IPS DF 19.7 (cell line): ENCODE data around the gene TSC2.
"Not testable (repeated sequence)": the region's sequence is repeated elsewhere in the genome, so short reads cannot be mapped to it uniquely, and the experiment has no call there.

Source experiments
- DNase-seq: peaks from one replicate; pipeline ENCODE4 v3.0.0-alpha.2; 2013; ENCODE audit warnings: low read depth, low spot score

TSC2 gene

DNA sequence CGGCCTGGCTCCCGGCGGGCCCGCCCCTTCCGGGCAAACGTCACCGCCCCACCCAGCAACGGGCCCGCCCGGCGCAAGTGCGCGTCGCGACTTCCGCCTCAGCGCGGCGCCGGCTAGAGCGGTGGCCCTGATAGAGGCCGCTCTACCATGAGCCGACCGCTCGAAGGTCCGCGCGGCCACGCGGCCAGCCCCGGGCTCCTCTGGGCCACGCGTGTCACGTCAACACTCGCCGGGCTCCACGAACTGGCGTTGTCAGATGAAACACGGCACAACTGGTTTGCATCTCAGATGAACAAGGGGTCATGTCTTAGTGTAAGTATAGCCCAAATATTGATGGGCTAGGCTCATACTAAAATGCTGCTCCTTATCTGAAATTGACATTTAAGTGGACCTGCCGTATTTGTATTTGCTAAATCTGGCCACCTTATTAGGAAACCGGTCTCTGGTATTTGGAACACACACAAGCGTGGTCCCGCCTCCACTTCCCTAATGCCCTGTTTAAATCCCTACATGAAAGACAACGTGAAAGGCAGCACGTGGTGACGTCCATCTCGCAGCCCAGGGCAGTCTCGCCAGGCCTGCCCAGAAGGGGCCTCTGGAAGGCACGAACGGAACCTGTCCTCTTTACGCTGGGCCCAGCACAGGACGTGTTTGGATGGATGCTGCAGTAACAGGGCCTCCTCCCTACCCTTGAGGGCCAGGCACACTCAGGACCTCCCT lies 37.8 kb upstream of the TSC2 start, which contains the start of gene ZNF598:
Gene ZNF598 (minus strand): TSS at position 31 of the 720 bp plus-strand sequence.
- DNase-seq = no peak

DNA sequence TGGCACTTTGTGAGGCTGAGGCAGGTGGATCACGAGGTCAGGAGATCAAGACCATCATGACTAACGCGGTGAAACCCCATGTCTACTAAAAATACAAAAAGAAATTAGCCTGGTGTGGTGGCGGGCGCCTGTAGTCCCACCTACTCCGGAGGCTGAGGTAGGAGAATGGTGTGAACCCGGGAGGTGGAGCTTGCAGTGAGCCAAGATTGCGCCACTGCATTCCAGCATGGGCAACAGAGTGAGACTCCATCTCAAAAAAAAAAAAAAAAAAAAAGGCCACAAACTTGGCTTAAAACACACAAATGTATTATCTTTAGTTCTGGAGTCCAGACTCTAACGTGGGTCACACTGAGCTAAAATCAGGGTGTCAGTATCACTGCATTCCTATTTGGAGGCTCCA lies 36.1 kb upstream of the TSC2 start:
- DNase-seq = not testable (repeated sequence)

DNA sequence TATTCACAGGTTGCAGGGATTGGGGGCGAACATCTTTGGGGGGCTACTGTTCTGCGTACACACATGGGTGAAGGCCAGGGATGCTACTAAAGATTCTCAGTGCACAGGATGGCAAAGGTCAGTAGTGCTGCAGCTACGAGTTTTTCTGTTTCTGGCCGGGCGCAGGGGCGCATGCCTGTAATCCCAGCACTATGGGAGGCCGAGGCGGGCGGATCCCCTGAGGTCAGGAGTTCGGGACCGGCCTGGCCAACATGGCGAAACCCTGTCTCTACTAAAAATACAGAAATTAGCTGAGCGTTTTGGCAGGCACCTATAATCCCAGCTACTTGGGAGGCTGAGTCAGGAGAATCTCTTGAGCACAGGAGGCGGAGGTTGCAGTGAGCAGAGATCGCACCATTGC lies 34.3 kb upstream of the TSC2 start:
- DNase-seq = no peak

DNA sequence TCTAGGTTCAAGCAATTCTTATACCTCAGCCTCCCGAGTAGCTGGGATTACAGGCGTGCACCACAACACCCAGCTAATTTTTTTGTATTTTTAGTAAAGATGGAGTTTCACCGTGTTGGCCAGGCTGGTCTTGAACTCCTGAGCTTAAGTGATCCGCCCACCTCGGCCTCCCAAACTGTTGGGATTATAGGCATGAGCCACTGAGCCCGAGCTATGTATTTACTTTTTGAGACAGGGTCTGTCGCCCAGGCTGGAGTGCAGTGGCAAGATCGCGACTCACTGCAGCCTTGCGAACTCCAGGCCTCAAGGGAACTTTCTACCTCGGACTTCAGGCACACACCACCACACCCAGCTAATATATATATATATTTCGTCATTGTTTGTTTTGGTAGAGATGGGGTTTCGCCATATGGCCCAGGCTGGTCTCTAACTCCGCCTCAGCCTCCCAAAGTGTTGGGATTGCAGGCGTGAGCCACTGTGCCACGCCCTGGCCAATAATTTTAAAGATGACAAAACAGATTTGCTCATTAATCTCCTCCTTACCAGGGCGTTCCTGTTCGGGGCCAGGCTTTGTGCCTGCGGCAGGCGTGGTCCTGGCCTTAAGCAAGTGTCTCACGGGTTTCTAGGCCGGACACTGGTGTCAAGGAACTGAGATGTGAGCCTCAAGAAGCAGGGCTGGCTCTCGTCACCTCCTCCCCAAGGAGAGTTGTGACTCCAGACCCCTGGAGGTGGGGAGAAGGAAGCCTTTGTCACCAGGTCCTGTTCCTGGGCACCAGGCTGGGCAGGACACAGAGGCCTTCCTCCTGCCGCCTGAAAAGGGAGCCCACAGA lies 32.5 kb upstream of the TSC2 start:
- DNase-seq = no peak

DNA sequence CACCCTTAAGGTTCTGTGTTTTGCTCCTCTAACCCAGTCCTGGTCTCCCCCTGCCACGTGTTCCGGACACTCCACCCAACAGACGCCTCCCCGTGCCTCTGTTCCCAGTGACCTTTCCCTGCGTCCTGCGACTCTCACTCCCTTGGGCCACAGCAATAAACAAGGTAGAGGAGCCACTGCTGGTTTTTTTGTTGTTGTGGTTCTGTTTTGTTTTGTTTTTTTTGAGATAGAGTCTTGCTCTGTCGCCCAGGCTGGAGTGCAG lies 31.9 kb upstream of the TSC2 start:
- DNase-seq = no peak

DNA sequence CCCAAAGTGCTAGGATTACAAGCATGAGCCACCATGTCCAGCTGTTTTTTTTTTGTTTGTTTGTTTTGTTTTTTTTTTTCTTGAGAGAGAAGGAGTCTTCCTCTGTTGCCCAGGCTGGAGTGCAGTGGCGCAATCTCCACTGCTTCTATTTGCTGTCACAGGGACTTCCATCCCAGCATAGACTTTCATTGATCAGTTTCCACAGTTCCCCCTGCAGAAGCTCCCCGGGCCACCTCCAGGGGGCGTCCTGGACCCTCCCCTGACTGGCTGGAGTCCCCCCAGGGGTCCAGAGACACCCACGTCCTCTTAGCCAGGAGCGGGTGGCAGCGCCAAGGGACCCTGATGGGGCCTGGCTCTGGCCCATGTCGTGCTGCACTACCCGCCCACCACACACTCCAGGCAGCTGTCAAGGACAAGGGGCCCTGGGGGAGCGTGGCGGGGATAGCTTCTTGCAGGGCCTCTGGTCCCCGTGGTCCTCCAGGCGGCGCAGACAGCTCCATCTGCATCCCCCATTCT lies 31.3 kb upstream of the TSC2 start:
- no peak for DNase-seq

DNA sequence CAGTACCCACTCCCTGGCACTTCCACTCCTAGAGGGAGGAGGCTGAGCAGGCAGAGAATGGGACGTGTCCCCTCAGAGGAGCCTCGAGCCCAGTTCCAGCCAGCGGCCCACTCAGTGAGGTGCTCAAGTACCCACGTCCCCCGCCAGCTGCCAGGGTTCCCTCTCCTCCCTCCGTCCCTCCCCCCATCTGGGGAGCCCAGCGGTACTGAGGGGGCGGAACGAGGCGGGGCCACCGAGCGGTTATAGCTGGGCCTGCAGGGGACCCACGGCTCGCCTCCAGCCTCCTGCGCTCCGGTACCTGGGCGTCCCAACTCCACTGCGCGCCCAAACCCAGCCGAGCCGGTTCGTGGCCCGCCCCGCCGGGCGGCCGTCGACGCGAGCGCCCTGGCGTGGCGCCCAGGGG lies 28.3 kb upstream of the TSC2 start, which contains the start of gene NPW:
Gene NPW (plus strand): TSS at position 268 of the 403 bp plus-strand sequence.
- DNase-seq = no peak

DNA sequence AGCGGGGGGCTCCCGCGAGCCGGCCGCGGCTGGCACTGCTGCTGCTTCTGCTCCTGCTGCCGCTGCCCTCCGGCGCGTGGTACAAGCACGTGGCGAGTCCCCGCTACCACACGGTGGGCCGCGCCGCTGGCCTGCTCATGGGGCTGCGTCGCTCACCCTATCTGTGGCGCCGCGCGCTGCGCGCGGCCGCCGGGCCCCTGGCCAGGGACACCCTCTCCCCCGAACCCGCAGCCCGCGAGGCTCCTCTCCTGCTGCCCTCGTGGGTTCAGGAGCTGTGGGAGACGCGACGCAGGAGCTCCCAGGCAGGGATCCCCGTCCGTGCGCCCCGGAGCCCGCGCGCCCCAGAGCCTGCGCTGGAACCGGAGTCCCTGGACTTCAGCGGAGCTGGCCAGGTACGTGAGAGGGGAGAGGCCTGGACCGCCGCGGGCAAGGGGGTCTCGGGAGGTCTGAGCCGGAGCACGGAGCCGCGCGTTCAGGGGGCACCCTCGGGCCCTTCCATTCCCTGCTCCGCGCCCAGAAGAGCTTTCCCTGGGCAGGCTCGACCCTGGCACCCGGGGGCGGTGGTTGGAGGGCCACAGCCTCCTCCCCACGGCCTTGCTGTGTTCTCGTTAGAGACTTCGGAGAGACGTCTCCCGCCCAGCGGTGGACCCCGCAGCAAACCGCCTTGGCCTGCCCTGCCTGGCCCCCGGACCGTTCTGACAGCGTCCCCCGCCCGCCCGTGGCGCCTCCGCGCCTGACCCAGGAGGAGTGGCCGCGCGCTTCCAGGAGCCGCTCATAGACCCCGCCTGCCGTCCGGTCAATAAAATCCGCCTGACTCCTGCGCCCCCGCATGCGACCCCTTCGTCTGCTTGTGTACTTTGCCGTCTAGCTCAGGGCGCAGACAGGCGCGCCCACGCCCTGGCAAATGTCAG lies 27.6 kb upstream of the TSC2 start:
- no peak for DNase-seq

DNA sequence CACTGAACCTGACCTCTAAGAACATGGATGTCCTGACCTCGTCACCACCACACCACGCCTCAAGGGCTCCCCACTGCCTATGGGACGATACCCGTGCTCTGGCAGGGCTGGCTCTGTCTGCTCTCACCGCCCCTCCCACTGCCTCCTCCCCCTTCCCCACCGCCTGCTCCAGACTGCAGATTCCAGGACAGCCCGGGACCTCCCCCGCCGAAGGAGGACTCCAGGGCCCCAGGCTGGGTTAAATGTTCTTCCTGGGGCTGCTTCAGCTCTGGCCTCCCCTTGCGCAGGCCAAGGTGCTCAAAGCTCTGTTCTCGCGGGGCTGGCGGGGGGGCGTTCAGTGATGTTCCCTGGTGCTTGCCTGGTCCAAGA lies 25.1 kb upstream of the TSC2 start:
- DNase-seq = no peak

DNA sequence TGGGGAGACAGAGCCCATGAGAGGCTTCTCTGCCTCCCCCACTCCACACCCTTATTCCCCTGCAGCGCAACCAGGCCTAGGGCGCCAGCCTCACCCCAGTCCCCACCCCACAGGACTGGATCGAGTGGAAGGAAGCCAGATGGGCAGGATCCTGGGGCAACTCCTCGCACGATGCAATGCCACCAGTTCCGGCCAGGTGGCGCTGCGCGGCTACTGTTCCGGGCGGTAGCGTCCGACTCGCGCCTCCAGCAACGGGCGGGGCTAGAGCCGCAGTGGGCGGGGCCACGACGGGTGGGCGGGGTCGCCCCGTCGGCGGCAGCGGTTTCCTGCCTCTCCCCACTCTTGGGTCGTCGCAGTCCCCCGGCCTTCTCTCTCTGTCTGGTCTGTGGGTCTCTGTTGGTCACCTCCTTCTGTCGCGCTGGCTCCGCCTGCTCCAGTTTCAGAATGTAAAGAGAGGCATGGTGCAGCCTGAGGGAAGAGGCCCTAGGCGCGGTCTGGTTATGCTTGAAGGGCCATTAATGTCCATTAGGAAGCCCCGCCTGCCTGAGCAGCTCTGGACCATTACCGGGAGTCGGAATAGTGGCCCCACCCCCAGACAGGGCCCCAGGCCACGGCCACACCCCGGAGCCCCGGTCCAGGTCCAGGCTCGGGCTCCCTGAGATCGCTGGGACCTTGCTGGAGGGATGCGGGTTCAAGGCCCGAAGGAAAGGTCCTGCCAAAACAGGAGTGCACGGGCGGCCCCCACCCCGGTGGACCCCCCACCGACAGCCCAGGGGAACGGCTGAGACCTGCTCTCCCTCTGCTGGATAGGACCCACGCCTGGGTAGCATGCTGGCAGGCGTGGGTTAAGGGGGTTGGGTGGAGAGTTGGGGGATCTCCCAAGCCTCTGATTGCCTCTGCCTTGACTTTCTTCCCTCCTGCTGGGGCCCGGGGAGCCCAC lies 24.4 kb upstream of the TSC2 start:
- no peak for DNase-seq

DNA sequence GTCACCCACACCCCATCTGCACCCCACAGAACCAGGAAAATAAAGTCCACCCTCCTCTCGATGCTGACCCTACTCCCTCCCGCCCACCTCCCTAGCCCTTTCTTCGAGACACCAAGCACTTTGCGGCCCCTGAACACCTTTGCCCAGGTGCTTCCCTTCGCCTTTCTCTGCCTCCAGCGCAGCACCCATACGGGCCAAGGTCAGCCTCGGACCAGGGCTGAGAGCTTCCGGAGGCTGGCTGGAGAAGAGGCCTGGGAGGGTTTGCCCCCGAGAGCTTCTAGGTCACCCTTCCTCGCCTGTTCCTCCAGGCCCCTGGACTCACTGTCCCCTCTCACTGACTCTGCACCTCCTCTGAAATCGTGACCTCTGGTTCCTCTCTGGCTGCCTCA lies 23.8 kb upstream of the TSC2 start:
- DNase-seq = no peak

DNA sequence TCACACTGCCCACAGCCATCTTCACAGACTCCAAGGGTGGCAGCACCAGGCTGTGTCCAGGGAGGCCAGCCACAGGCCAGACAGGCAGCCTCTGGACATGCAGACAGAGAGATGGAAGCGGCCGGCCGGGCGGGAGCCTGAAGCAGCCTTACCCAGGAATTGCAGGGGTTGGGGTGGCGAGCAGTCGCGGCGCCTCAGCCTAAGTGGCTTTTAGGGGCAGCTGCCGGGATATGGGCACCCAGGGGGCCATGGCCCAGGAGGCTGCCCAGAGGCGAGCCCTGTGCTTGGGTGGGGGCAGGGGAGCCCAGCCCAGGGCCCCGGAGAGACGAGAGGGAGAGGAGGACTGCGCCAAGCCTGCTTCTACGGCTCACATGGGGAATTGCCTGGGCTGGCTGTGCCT lies 22.5 kb upstream of the TSC2 start:
- no peak for DNase-seq

DNA sequence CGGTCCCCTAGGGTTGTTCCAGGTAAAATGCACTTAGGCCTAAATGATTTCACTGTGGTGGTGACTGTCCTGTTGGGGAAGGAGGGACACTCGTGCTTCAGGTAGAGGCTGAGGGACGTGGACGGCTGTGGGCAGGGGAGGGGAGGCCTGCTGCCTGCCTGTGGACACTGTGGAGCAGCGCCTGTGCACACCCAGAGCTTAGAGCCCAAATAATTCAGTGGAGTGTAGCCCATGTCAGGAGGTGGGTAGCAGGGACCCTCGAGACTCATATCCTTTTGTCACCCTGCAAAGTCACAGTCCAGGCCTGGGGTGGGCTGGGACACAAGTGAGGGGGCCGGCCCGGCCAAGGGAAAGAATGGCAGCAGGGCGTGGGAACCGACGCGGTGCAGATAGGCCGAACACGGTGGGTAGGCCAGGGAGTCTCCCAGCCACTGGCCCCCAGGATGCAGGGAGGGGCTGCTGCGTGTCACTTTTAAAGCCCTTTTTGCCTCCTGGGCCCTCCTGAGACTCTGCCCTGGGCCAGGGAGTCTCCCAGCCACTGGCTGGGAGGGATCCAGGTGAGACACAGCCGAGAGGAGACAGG lies 21.8 kb upstream of the TSC2 start:
- DNase-seq = no peak

DNA sequence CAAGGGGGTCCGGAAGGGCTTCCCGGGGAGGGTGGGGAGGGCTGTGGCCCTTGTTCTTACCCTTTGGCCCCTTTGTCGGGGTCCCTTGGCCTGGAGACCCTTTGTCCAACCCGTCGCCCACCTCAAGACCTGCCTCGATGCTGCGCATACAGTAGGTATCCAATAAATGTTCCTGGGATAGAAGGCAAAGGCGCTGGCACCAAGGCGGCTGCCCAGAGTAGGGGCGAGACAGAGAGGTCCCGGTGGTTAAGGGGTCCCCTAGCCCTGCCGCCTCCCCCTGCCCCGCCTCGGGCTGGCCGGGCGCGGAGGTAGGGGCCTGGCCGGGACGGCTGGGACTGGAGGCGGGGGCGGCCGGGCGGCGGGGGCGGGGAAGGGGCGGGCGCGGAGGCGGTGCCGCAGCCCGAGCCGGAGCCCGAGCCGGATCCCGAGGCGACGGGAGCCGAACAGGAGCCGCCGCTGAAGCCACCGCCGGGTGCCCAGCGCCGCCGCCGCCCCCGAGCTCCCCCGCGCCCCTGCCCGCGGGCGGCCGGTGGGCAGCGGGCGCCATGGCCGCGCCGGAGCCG lies 21.2 kb upstream of the TSC2 start, which contains the start of gene NHERF2:
Gene NHERF2 (plus strand): TSS at position 442 of the 563 bp plus-strand sequence. CDS start 104 bp downstream, at position 546.
- no peak for DNase-seq

DNA sequence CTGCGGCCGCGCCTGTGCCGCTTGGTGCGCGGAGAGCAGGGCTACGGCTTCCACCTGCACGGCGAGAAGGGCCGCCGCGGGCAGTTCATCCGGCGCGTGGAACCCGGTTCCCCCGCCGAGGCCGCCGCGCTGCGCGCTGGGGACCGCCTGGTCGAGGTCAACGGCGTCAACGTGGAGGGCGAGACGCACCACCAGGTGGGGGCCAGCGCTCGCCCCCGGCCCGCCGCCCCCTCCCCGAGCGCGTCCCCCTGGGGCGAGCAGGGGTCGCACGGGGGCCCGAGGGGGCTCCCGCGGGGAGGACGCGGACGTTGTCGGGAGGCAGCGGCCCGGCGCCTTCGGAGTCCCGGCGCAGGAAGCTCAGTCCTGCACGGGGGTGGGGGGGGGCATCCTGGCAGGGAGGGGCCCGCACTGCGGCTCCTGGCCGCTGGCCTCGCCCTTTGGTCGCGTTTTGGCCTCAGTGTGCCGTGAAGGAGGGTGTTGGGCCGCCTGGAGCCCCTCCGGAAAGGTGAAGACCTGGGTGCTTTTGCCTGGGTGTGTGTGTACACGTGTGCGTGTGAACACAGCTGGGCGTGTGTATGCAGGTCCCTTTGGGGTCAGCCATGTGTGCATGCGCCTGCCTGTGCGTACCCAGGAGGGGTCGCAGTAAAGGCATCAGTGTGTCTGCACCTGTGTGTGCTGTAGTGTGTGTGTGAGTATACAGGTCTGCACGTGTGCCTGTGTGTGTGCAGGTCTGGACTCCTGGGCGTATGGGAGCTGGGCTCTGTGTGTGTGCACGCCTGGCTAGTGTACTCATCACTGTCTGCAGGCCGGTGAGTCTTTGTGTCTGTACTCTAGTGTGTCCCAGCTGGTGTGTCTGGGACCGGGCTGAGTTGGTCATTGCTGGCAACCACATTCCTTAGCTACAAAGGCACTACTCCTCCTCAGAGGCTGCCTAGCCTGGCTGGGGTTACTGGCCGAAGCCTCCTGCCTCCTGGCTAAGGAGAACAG lies 20.5 kb upstream of the TSC2 start:
- DNase-seq = no peak

DNA sequence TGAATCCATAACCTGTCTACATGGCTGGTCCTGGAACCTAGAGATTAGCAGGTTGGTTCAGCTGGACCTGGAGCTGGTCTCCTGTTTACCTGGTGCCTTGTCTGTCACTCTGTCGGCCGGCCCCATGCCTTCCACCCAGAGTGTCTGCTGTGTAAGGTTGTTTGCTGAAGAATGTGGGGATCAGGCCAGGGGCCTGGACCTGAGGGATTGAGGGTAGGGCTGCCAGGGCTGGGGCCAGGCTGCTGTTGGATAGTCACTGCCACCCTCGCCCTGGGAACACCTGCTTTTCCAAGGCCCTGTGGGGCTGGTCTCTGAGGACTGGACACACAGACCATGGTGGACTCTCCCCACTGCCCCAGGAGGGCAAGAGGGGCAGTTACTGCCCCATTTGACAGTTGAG lies 19.6 kb upstream of the TSC2 start:
- DNase-seq = no peak

DNA sequence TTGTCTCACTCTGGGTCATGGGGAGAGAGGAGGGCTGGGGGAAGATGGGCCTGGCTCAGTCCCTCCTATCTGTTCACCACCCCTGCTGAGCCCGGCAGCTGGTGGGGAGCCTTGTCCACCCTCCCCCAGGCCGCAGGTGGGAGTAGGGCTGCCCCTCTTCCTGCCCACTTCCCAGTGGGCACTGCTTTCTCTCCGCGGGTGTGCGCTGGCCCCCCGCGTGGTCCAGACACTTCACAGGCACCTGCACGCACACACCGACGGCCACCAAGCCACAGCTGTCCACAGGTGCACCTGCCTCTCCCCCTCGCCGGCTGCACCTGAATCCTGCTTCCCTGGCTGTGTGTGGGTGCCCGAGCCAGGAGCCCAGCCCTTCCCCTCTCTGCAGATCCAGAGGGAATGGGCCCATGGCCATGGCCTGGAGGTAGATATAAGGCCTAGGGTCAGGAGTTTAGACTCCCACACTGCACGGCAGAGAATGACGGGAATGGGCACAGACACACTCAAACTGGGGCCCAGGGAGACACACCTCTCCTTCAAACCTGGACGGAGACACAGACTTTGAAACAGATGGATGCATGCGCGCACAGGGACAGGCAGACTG lies 19.1 kb upstream of the TSC2 start:
- no peak for DNase-seq

DNA sequence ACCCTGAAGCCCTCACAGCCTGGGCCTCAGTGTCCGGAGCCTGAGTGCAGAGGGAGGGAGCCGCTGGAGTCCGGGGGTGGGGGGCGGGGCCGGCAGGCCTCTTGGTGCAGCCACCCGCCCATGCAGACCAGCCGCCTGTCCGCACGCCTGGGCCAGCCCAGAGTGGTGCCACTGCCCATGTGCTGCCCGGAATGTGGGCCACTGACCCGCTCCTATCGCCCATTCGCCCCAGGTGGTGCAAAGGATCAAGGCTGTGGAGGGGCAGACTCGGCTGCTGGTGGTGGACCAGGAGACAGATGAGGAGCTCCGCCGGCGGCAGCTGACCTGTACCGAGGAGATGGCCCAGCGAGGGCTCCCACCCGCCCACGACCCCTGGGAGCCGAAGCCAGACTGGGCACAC lies 18.4 kb upstream of the TSC2 start:
- no peak for DNase-seq

DNA sequence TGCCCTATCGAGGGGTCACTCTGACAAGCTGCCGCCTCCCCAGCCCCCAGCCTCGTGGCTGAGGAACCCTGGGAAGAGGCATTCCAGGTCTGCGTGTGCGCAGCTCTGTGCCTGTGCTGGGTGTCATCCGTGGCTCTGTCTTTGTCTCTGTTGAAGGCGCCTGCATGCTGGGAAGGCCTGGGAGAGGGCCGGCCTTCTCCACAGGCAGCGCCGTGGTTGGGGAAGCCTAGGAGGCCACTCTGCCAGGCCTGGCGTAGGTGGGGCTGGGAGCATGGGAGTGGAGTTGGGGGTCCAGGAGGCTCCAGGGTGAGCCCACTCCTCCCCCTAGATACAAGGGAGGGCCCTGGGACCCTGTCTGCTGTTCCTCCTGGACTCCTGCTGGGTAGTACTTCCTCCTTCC lies 17.7 kb upstream of the TSC2 start:
- DNase-seq = no peak
